Ovary (tissue), 3 donors: ENCODE results near the gene NUBPL.

Experiments
- EP300 ChIP-seq: sonication (generic); formaldehyde crosslinking; IDR thresholded peaks from one replicate; pipeline ENCODE4 v1.6.1; 2017; ENCODE audit warnings: antibody characterized with exemption
- POLR2A ChIP-seq: fragments of 450-650 bp; IDR thresholded peaks from one replicate; pipeline ENCODE4 v1.6.1; 2017; ENCODE audit warnings: antibody characterized with exemption, mild to moderate bottlenecking, moderate library complexity
- TF ChIP-seq, protein P1 (sequence below), 3 donors: fragments of 450-650 bp in 2 of 3; fragments of 200-600 bp in 1 of 3; IDR thresholded peaks; one replicate each; pipeline versions ENCODE4 v1.5.1 to v1.8.0; 2016 to 2022; ENCODE audit warnings: antibody characterized with exemption in 3 of 3, mild to moderate bottlenecking in 1 of 3
- donor health status: DM: no; HTN: no; CAD: no.

DNA sequence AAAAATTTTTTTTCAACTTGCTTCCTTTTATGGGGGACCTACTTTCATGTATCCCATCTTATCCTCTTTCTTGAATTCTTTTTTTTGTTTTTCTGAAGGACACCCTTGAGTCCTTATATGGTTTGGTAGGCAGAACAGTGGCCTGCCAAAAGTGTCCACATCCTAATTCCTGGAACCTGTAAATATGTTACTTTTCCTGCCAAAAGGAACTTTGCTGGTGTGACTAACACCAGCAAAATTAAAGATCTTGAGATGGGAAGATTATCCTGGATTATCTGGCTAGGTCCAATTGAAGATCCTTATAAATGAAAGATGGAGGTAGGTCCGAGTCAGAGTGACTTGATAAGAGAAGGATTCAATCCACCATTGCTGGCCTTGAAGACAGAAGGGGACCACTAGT lies 5.3 kb downstream of the NUBPL start:
- TF ChIP-seq, protein P1, sequence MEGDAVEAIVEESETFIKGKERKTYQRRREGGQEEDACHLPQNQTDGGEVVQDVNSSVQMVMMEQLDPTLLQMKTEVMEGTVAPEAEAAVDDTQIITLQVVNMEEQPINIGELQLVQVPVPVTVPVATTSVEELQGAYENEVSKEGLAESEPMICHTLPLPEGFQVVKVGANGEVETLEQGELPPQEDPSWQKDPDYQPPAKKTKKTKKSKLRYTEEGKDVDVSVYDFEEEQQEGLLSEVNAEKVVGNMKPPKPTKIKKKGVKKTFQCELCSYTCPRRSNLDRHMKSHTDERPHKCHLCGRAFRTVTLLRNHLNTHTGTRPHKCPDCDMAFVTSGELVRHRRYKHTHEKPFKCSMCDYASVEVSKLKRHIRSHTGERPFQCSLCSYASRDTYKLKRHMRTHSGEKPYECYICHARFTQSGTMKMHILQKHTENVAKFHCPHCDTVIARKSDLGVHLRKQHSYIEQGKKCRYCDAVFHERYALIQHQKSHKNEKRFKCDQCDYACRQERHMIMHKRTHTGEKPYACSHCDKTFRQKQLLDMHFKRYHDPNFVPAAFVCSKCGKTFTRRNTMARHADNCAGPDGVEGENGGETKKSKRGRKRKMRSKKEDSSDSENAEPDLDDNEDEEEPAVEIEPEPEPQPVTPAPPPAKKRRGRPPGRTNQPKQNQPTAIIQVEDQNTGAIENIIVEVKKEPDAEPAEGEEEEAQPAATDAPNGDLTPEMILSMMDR (IDR thresholded peaks at IDR 0.05): no peak
- TF ChIP-seq POLR2A (no peak), EP300 (no peak)
